Gastroesophageal sphincter (tissue), 3 donors: Measurements from ENCODE around the gene ZAR1L.

Source experiments
- POLR2AphosphoS5 ChIP-seq: sonication (generic); formaldehyde crosslinking; IDR thresholded peaks from one replicate; pipeline ENCODE4 v1.6.1; 2017; ENCODE audit warnings: antibody characterized with exemption
- TF ChIP-seq, protein P1 (sequence below), 4 experiments: fragments of 200-600 bp in 2 of 4; fragments of 450-650 bp in 2 of 4; sonication (generic) in 1 of 4; IDR thresholded peaks; one replicate each; pipeline ENCODE4 v1.5.1; 2017 to 2019; ENCODE audit warnings: antibody characterized with exemption in 4 of 4, mild to moderate bottlenecking in 2 of 4, moderate library complexity in 2 of 4

DNA sequence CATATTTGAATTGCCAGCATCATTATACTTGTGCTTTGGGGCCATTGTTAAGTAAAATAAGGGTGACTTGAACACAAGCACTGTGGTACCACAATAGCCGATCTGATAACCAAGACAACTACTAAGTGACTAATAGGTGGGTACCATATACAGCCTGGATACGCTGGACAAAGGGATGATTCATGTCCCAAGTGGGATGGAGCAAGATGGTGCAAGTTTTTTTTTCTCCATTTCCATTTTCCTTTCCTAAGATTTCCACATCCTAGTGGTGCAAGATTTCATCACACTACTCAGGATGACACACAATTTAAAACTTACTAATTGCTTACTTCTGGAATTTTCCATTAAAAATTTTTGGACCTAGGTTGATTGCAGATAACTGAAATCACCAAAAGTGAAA is 15.3 kb upstream of the ZAR1L start:
- TF ChIP-seq, protein P1, sequence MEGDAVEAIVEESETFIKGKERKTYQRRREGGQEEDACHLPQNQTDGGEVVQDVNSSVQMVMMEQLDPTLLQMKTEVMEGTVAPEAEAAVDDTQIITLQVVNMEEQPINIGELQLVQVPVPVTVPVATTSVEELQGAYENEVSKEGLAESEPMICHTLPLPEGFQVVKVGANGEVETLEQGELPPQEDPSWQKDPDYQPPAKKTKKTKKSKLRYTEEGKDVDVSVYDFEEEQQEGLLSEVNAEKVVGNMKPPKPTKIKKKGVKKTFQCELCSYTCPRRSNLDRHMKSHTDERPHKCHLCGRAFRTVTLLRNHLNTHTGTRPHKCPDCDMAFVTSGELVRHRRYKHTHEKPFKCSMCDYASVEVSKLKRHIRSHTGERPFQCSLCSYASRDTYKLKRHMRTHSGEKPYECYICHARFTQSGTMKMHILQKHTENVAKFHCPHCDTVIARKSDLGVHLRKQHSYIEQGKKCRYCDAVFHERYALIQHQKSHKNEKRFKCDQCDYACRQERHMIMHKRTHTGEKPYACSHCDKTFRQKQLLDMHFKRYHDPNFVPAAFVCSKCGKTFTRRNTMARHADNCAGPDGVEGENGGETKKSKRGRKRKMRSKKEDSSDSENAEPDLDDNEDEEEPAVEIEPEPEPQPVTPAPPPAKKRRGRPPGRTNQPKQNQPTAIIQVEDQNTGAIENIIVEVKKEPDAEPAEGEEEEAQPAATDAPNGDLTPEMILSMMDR (IDR thresholded peaks at IDR 0.05) = no peak
- no peak for TF ChIP-seq POLR2AphosphoS5
